Gastroesophageal sphincter (tissue), 3 donors: ENCODE data around the gene ABHD8.

Source experiments
- EP300 ChIP-seq: sonication (generic); formaldehyde crosslinking; IDR thresholded peaks from one replicate; pipeline ENCODE4 v1.6.1; 2017; ENCODE audit warnings: antibody characterized with exemption, mild to moderate bottlenecking
- POLR2A ChIP-seq, 2 donors: fragments of 450-650 bp; IDR thresholded peaks; one replicate each; pipeline ENCODE4 v1.6.1; 2017; ENCODE audit warnings: antibody characterized with exemption in 2 of 2, mild to moderate bottlenecking in 2 of 2, moderate library complexity in 1 of 2
- POLR2AphosphoS5 ChIP-seq: sonication (generic); formaldehyde crosslinking; IDR thresholded peaks from one replicate; pipeline ENCODE4 v1.6.1; 2017; ENCODE audit warnings: antibody characterized with exemption
- TF ChIP-seq, protein P1 (sequence below), 4 experiments: fragments of 200-600 bp in 2 of 4; fragments of 450-650 bp in 2 of 4; sonication (generic) in 1 of 4; IDR thresholded peaks; one replicate each; pipeline ENCODE4 v1.5.1; 2017 to 2019; ENCODE audit warnings: antibody characterized with exemption in 4 of 4, mild to moderate bottlenecking in 2 of 4, moderate library complexity in 2 of 4

DNA sequence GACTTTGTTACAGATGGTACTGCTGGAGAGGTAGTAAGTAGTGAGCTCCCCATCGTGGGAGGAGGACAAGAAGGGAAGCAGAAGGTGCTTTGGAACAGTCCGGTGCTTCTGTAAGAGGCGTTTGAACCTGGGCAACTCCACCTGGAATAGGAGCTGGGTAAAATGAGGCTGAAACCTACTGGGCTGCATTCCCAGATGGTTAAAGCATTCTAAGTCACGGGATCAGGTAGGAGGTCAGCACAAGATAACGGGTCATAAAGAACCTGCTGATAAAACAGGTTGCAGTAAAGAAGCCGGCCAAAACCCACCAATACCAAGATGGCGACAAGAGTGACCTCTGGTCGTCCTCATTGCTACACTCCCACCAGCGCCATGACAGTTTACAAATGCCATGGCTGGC, 16.5 kb downstream of the ABHD8 start:
- TF ChIP-seq, protein P1, sequence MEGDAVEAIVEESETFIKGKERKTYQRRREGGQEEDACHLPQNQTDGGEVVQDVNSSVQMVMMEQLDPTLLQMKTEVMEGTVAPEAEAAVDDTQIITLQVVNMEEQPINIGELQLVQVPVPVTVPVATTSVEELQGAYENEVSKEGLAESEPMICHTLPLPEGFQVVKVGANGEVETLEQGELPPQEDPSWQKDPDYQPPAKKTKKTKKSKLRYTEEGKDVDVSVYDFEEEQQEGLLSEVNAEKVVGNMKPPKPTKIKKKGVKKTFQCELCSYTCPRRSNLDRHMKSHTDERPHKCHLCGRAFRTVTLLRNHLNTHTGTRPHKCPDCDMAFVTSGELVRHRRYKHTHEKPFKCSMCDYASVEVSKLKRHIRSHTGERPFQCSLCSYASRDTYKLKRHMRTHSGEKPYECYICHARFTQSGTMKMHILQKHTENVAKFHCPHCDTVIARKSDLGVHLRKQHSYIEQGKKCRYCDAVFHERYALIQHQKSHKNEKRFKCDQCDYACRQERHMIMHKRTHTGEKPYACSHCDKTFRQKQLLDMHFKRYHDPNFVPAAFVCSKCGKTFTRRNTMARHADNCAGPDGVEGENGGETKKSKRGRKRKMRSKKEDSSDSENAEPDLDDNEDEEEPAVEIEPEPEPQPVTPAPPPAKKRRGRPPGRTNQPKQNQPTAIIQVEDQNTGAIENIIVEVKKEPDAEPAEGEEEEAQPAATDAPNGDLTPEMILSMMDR (IDR thresholded peaks at IDR 0.05), result no peak
- TF ChIP-seq POLR2AphosphoS5, result no peak
- no peak for TF ChIP-seq EP300
- TF ChIP-seq POLR2A (IDR thresholded peaks at IDR 0.05), result no peak
